Muscle of leg (tissue), 11 donors: ENCODE data around the gene PHF23. TPM values are rescaled to one million over a fixed set of nuclear protein-coding genes. Genes with fewer than 3 reads are reported as not detected.

ENCODE experiments used
- DNase-seq: peaks from one replicate; pipeline ENCODE4 v3.0.0; 2013
- H3K27ac ChIP-seq: one replicate; pipeline ENCODE4 v1.5.1; 2013; ENCODE audit warnings: mild to moderate bottlenecking, low read length, control low read depth
- H3K27me3 ChIP-seq: one replicate; pipeline ENCODE4 v1.6.1; 2013; ENCODE audit warnings: low read length; ENCODE audit not compliant: control insufficient read depth, insufficient read depth
- H3K36me3 ChIP-seq: one replicate; pipeline ENCODE4 v1.6.1; 2013; ENCODE audit warnings: low read length; ENCODE audit not compliant: control insufficient read depth, insufficient read depth
- H3K4me1 ChIP-seq: one replicate; pipeline ENCODE4 v1.6.1; 2013; ENCODE audit warnings: low read length; ENCODE audit not compliant: control insufficient read depth, insufficient read depth
- H3K4me3 ChIP-seq: one replicate; pipeline ENCODE4 v1.5.1; 2013; ENCODE audit warnings: low read length, control low read depth
- H3K9me3 ChIP-seq: replicated peaks from 2 replicates; pipeline ENCODE4 v1.6.1; 2013; ENCODE audit warnings: low read depth, low read length; ENCODE audit not compliant: control insufficient read depth
- WGBS: methylation state at CpG from one replicate; pipeline ENCODE4 v1.1.5; 2013; ENCODE audit warnings: missing lambda C conversion rate; ENCODE audit not compliant: insufficient coverage; 5-methylcytosine and 5-hydroxymethylcytosine counted together
- polyA plus RNA-seq, 8 donors: library from polyadenylated mRNA; unstranded; fragments of 120-200 nt; gene quantifications; one replicate each; pipeline versions ENCODE4 v1.2.1 to v1.2.3, GENCODE V29; 2013; ENCODE audit warnings: inconsistent platforms in 1 of 8, low replicate concordance in 1 of 8; ENCODE audit not compliant: insufficient read length in 8 of 8, insufficient read depth in 1 of 8
- total RNA-seq: library from RNA; stranded (reverse); fragments of 120-200 nt; gene quantifications from one replicate; pipeline ENCODE4 v1.2.4, GENCODE V29; 2013

PHF23 gene
- total and polyA plus RNA-seq, 9 donors, result 29.1 to 47.8 (median 39.7) TPM

DNA sequence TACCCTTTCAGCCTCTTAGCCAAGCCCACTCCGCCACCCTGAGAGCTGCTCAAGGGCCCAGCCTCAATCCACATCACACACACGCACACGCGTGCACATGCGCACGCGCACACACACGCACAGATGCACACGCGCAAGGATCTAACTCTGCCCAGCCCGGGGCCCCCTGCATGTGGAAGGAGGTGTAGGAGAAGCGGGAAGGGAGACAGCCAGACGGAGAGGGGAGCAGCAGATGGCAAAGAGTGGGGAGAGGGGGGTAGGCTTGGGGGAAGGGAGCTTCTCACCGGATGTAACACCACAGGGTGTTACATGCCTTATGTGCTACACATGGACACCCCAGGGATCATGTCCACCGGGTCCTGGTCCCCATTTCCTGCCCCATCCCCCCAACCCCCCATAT is 34.9 kb downstream of the PHF23 start:
- Histone ChIP-seq H3K4me1 (peaks cover 41% of the 10 kb centered on the region), H3K9me3 (no peaks in the 10 kb centered on the region), H3K4me3 (peak overlapping the region; percentile 60), H3K36me3 (peaks cover 18% of the 10 kb centered on the region), H3K27me3 (no peaks in the 10 kb centered on the region), H3K27ac (peak overlapping the region; percentile 89)
- 35% methylated on average over 3 of the region's 15 CpGs for WGBS
- peak; percentile 46 for DNase-seq

- H3K9me3 ChIP-seq, result no peaks in the 10 kb centered on the region
- H3K27me3 ChIP-seq, result no peaks in the 10 kb centered on the region
- H3K4me1 ChIP-seq, result peaks cover 36% of the 10 kb centered on the region
- H3K4me3 ChIP-seq, result no peak overlapping the region
- H3K27ac ChIP-seq, result no peak overlapping the region
- peaks cover 18% of the 10 kb centered on the region for H3K36me3 ChIP-seq
- WGBS, result 93% methylated on average over 13 of the region's 16 CpGs
- DNase-seq, result no peak
These were observed 35.9 kb downstream of the PHF23 start for GRCh38 chr17:7203391-7203790.

DNA sequence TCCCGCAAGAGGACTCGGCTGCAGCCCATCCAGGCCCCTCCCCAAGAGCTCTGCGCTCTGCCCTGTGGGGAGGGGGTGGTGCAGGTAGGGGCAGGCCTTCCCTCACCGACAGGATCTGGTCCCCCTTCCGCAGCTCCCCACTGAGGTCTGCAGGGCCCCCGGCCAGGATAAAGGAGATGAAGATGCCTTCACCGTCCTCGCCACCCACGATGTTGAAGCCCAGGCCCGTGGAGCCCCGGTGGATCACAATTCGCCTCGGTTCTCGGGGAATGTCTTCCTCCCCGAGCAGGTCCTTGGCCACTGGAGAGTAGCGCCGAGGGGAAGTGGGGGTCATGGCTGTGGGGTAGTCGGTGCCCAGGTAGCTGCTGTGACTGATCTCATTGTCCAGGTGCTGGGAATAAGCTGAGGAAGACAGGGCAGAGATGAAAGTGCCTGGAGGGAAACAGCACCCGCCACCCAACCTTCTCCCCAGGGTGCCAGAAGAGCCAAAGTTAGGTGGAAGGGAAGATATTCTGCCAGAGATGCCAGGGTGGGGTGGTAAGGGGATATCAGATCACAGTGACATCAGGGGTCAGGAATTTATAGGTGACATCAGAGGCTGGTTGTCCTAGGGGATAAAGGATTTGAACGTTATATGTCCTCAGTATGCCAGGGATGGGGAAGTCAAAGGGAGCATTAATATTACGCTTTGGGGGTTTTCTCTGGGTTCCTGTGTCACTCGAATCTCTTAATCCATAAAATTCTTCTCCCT is 42.4 kb downstream of the PHF23 start:
- H3K36me3 ChIP-seq, result peaks cover 51% of the 10 kb centered on the region
- H3K4me1 ChIP-seq, result no peaks in the 10 kb centered on the region
- no peak overlapping the region for H3K27ac ChIP-seq
- WGBS, result 88% methylated on average over 18 of the region's 22 CpGs
- no peaks in the 10 kb centered on the region for H3K27me3 ChIP-seq
- no peak for DNase-seq
- H3K4me3 ChIP-seq, result no peak overlapping the region
- H3K9me3 ChIP-seq, result no peaks in the 10 kb centered on the region

GRCh38 chr17:7195971-7196370 is 43.3 kb downstream of the PHF23 start:
- DNase-seq, result no peak
- H3K9me3 ChIP-seq, result no peaks in the 10 kb centered on the region
- H3K27me3 ChIP-seq, result no peaks in the 10 kb centered on the region
- no peak overlapping the region for H3K4me3 ChIP-seq
- no peak overlapping the region for H3K27ac ChIP-seq
- peaks cover 59% of the 10 kb centered on the region for H3K36me3 ChIP-seq
- no peaks in the 10 kb centered on the region for H3K4me1 ChIP-seq
- 94% methylated on average over 10 of the region's 12 CpGs for WGBS

DNA sequence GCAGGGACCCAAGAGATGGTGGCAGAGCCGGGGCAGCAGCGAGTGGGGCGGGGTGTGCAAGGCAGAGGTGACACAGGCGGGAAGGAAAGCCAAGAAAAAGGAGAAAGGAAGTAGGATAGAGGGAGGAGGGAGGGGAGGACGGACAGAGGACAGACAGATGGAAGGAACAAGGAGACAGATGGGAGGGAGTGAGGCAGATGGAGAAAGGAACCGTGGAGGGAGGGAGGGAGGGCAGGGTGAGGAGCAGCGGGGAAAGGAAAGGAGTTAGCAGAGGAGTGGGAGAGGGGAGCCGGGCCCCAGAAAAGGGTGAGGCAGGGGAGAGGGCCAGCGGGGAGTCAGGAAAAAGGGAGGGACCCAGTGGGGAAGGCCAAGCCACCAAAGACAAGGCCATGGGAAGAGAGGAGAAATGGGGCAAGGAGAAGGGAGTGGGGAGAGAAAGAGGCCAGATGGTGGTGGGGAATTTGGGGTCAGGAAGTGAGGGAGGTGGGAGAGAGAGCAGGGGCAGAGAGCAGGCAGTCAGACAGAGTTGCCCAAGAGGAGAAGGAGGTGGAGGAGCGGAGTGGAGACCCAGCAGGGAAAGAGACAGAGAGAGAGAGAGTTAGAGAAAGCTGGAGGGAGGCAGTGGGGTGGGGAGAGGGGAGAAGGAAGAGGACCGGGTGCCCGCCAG is 46.9 kb downstream of the PHF23 start:
- no peak overlapping the region for H3K4me3 ChIP-seq
- H3K9me3 ChIP-seq, result no peaks in the 10 kb centered on the region
- H3K36me3 ChIP-seq, result peaks cover 61% of the 10 kb centered on the region
- no peak overlapping the region for H3K27ac ChIP-seq
- H3K27me3 ChIP-seq, result no peaks in the 10 kb centered on the region
- DNase-seq, result no peak
- H3K4me1 ChIP-seq, result no peaks in the 10 kb centered on the region
- WGBS, result 59% methylated on average over 10 of the region's 12 CpGs

DNA sequence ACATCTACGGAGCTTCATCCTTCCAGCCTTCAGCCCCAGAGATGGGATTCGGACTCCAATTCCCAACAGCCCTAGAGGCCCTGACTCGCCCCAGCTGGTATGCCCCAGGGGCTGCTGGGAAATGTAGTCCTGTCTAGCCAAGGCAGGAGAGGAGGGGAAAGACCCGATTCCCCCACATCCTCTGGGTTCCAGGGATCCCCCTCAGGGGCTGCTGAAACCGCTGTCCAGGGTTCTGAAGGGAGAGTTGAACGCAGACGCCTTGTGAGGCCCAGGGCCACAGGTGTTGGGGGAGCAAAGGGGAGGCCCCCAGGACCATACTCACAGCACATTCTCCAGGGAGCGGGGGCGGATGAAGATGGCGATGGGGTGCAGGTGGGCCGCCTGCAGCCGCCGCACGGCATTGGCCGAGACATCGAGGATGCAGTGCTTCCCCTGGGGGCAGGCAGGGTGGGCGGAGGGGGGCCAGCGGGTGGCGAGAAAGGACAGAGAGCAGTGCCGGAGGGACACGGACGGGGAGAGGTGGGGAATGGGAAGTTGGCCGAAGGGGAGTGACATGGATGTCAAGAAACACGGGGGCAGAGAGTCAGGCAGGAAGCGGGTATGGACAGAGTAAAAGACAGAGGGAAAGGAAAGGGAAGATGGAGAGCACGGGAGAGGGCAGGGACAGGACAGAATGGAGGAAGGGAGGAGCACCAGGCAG is 47.5 kb downstream of the PHF23 start:
- no peaks in the 10 kb centered on the region for H3K4me1 ChIP-seq
- 61% methylated on average over 19 of the region's 26 CpGs for WGBS
- no peak overlapping the region for H3K27ac ChIP-seq
- peak; percentile 72 for DNase-seq
- H3K36me3 ChIP-seq, result peaks cover 56% of the 10 kb centered on the region
- no peaks in the 10 kb centered on the region for H3K9me3 ChIP-seq
- no peak overlapping the region for H3K4me3 ChIP-seq
- H3K27me3 ChIP-seq, result no peaks in the 10 kb centered on the region

- H3K36me3 ChIP-seq, result peaks cover 50% of the 10 kb centered on the region
- no peaks in the 10 kb centered on the region for H3K27me3 ChIP-seq
- no peak overlapping the region for H3K4me3 ChIP-seq
- WGBS, result 94% methylated on average over 9 of the region's 12 CpGs
- no peaks in the 10 kb centered on the region for H3K4me1 ChIP-seq
- DNase-seq, result no peak
- H3K27ac ChIP-seq, result no peak overlapping the region
- no peaks in the 10 kb centered on the region for H3K9me3 ChIP-seq
These were observed 48.2 kb downstream of the PHF23 start for GRCh38 chr17:7191069-7191468.

GRCh38 chr17:7190276-7190917 is 48.9 kb downstream of the PHF23 start:
- Histone ChIP-seq H3K27me3 (no peaks in the 10 kb centered on the region), H3K4me1 (no peaks in the 10 kb centered on the region), H3K9me3 (no peaks in the 10 kb centered on the region), H3K4me3 (no peak overlapping the region), H3K27ac (no peak overlapping the region), H3K36me3 (peaks cover 43% of the 10 kb centered on the region)
- WGBS, result 95% methylated on average over 6 of the region's 14 CpGs
- DNase-seq, result no peak

GRCh38 chr17:7186241-7186640 is 53.0 kb downstream of the PHF23 start:
- WGBS, result 44% methylated on average over 5 of the region's 7 CpGs
- Histone ChIP-seq H3K36me3 (peaks cover 10% of the 10 kb centered on the region), H3K27me3 (no peaks in the 10 kb centered on the region), H3K27ac (no peak overlapping the region), H3K4me3 (no peak overlapping the region), H3K4me1 (no peaks in the 10 kb centered on the region), H3K9me3 (no peaks in the 10 kb centered on the region)
- DNase-seq, result no peak
